Activated T-cell treated with anti-CD3 and anti-CD28 coated beads for 1 hour (primary cell): Measurements from ENCODE around the gene SHCBP1L.

Experiments
- DNase-seq: peaks from one replicate; pipeline ENCODE4 v3.0.0-alpha.2; 2020; ENCODE audit warnings: low read depth

SHCBP1L gene

DNA sequence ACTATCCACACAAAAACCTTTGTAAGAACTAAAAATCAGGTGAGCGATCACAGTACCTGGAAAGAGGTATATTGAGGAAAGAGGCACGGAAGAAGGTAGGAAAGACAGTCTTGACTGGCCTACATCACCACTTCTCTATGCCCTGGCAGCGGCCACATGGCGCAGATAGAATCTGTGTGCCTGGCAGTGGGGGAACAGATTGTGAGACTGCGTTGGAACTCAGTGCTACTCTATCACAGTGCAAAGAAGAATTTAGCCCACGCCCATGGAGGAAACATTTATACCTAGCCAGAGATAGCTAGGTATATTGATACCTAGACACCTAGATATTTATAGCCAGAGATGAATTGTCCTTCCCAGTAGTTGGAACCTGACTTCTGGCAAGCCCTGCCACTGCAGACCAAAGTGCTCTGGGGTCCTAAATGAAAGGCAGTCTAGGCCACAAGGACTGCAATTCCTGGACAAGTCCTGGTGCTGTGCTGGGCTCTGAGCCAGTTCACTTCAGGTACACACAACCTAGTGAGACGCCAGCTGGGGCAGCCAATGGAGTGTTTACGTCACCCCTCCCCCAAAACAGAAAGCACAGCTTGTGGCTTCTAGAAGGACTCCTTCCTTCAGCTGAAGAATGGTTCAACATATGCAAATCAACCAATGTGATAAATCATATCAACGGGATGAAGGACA is 61.9 kb downstream of the SHCBP1L start:
- no peak for DNase-seq

DNA sequence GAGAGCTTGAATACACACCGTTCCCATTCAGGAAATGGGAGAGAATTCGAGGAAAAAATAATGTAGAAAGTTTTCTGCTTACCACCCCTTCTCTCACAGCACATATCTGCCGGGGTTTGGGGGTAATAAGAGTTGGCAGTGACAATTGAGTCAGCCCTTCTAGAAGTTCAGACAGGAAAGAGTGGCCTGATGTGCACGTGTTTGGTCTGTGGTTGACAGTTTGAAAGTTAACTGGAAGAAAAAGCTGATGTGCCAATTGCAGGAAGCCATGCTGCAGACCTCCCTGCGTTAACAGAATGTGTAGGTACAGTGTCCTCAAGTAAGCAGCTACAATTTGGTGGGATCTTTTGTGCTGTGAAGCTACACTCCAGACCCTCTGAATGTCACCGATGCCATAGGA is 63.0 kb downstream of the SHCBP1L start:
- no peak for DNase-seq

DNA sequence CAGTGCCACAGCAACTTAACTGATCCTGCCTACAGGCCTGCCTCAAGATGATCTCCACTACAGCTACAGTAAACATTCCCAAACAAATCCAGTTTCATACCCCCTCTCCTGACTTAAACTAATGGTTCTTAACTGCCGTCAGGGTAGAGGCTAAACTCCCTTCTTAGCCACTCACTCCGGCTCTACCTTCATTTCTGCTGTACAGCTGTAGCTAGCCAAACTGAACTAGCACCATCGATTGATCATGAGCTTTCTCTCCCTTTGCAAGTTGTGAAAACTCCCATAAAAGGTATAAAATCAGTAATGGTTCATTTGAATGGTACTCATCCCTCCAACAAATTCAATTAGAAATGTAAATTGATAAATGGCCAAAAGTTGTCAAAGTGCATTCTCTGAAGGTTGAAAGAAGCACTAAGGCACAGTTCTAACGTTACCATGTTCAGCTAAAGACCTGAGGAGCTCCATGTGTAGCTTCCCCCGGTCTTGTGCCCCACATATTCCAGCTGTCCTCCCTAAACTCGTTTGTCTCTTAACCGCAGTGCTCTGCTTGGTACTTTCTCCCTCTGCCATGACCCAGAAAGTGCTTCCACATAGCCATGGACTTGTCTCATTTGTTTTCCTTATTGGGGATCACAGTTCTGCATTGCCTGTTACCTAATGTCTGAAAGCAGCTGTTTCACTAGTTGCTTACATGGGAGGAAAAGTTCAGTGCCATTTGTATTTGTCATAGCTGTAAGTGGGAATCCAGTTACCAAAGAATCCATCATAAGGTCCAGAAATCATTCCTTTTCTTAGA is 64.0 kb downstream of the SHCBP1L start:
- DNase-seq: no peak

DNA sequence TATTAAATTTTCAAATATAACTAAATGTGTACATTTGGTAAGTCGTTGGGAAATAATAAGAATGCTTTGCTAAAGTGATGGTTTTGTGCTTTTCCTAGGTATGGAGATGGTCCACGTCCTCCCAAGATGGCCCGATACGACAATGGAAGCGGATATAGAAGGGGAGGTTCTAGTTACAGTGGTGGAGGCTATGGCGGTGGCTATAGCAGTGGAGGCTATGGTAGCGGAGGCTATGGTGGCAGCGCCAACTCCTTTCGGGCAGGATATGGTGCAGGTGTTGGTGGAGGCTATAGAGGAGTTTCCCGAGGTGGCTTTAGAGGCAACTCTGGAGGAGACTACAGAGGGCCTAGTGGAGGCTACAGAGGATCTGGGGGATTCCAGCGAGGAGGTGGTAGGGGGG is 66.0 kb downstream of the SHCBP1L start:
- DNase-seq: no peak

DNA sequence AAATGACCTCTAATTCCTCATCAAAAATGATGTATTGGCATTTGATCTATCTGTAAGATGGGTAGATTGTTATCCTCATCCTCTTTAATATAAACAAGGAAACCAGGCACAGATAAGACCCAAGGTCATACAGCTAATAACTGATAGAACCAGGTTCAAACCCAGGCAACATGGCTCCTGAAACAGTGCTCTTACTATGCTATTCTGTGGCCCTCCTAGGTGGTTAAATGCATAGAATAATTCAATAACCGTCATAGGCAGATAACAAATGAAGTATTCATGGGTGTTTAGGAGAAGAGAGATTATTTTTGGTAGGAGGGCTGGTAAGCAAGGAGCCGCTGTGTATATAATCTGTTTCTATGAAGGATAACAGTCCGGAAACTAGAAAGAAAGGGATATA is 67.4 kb downstream of the SHCBP1L start:
- DNase-seq: no peak

DNA sequence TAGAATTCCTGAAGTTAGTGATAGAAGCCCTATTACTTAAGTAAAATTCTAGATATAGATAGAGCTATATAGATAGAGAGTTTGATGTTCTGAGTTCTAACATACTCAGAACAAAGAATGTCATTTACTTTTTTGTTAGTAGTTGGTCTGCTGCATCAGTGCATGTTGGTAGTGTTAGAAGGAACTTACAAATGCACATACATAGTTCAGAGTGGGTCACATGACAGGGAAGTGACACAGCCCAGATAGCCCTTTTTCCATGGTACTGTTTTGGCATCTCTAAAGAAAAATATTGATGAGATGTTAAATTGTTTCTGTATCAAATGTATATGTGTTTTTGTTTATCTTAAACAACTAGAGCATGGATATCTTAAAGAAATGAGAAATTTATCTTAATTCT is 68.1 kb downstream of the SHCBP1L start:
- DNase-seq: no peak

DNA sequence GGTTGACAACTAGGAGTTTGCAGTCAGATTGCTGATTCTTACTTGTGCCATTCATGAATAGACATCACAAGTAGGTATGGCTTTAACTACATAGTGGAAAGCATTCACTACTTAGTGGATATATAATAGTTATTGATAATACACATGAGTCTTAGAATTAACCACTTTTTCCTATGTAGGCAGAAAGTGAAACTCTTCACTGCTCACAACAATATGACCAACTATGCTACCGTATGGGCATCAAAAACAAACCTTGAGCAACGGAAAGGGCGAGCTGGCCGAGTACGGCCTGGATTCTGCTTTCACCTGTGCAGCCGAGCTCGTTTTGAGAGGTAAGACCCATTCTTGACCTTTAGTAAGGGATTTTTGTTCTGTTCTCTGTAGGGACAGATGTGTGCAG is 75.1 kb downstream of the SHCBP1L start:
- DNase-seq: no peak

DNA sequence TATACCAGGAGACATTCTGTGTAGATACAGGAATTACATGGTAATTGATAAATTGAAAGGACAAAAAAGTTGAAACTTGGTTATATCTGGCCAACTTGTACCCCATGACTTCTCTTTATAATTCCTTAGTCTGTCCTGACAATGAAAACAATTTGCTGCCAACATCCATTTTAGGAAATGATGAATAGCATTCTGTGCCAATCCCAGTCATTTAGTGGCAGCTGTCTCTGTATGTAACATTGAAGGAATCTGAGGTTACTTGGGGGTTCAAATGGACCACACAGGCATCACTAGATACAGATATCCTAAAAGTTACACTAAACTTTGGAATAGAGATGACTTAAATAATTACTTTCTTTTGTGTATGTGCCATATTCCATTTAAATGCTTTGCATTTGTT is 75.6 kb downstream of the SHCBP1L start:
- DNase-seq: no peak

DNA sequence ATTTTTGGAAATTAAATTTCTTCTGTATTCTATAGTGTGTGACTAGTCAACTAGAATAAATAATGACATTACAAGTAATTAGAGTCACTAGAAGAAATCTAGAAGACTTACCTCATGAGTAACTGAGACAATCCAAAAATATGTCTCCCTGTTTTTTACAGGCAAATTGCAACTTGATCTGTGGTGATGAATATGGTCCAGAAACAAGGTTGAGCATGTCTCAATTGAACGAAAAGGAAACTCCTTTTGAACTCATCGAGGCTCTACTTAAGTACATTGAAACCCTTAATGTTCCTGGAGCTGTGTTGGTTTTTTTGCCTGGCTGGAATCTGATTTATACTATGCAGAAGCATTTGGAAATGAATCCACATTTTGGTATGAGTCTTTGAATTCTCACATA is 77.1 kb downstream of the SHCBP1L start:
- no peak for DNase-seq

DNA sequence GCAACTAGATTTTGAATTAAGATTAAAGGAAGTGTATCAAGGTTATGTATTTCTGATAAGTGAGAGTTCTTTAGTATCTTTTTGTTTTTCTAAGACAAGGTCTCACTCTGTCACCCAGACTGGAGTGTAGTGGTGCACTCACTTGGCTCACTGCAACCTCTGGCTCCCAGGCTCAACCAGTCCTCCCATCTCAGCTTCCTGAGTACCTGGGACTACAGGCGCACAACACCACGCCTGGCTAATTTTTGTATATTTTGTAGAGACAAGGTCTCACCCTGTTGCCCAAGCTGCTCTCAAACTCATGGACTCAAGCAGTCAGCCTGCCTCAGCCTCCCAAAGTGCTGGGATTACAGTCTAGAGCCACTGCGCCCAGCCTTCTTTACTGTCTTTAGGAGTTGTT is 80.1 kb downstream of the SHCBP1L start:
- no peak for DNase-seq

DNA sequence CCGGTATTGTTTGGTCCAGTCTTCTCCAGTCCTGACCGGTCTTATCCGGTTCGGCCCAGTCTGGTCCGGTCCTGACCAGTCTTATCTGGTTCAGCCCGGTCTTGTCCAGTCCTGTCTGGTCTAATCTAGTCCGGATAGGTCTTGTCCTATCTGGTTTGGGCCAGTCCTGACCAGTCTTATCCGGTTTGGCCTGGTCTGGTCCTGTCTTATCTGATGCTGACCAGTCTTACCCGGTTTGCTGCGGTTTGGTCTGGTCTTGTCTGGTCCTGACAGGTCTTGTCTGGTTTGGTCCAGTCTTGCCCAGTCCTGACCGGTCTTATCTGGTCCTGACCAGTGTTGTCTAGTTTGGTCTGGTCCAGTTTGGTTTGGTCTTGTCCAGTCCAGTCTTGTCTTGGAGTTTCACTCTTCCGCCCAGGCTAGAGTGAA is 83.7 kb downstream of the SHCBP1L start:
- no peak for DNase-seq

DNA sequence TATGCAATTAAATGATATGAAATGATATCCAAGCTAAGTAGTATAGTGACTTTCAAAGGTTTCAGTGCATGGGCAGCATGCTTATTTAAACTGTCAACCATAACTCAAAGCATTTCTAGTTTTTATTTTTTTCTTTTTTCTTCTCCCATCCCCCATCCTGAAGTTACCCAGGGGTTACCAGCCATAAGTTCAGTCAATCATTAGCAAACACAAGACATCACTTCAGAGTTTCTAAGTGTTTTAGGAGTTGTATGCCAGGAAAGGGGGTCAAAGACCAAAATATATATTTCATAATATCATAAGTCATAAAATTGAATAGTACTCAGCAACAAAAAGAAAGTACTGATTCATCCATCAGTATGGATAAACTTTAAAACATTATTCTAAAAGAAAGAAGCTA is 85.1 kb downstream of the SHCBP1L start:
- no peak for DNase-seq

DNA sequence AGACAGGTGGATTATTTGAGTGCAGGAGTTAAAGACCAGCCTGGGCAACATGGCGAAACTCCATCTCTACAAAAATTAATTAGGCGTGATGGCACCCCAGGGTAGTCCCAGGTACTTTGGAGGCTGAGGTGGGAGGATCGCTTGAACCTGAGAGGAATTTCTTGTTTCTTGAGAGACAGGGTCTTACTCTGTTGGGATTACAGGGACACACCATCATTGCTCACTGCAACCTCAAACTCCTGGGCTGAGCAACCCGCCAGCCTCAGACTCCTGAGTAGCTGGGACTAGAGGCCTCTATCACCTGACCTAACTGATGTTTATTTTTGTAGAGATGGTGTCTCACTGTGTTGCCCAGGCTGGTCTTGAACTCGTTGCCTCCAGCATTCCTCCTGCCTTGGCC is 89.0 kb downstream of the SHCBP1L start:
- no peak for DNase-seq

DNA sequence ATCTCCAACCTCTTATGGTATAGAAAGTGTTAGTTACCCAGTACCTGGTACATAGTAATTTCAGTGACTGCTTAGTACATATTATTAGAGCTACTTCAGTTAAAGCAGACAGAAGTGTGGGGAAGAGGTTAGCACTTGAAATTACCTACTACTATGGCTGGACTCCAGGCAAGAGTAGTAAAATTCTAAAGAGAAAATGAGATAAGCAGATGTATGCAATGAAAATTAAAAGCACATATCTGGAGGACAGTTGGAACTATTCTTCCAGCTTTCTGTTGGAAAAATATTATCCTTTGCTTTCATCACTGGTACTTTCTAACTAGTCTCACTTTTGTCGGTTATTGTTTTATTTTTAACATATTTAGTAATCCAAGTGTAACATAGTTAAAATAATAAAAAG is 90.1 kb downstream of the SHCBP1L start:
- DNase-seq: no peak

DNA sequence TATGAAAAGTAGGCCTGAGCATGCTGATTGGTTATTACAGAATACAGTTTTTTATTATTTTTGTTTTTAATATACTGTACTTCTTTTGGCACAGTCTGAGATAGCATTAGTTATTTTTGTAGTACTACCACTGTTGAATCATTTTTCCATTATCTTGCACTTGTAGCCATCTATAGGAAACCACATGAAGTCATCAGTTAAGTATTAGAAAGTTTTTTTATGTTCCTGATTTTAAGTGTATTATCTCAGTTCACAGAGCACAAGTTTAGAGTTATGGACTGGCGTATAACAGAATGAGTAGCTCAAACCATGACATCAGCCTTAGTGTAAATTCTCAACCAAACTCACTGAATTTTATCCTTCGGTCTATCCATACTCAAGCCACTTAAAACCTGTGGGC is 91.0 kb downstream of the SHCBP1L start:
- no peak for DNase-seq

DNA sequence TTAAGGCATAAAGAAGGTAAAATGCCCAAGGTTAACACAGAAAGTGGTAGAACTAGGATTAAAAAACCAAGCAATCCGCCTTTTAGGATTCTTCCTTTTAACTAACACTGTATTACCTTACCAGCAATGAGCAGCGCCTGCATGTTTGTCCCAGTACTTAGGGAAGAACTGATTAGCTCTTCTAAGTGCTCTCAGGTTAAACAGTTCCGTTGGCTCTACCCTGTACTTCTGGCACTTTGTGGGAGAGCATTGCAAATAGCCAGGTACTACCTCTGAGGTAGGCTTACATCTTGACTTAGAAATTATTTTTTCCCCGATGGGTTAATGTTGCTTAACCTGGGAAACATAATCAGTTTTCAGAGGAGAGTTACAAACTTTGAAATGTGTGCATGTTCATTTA is 92.3 kb downstream of the SHCBP1L start:
- DNase-seq: no peak

DNA sequence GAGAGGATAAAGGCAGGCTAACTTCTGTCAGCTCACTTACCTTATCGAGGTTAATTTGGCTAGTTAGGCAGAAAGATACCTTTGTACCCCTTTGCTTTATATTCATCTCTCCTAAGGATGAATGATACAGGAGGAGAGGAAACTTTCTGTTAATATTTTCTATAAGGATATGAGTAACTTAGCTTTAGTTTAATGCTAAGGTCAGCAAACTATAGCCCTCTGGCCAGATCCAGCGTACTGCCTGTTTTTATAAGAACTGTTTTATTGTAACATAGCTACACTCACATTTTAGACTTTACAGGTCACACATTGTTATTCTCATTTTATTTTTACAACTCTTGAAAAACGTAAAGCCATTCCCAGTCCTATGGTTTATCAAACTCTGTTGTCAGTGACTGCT is 95.8 kb downstream of the SHCBP1L start:
- no peak for DNase-seq

DNA sequence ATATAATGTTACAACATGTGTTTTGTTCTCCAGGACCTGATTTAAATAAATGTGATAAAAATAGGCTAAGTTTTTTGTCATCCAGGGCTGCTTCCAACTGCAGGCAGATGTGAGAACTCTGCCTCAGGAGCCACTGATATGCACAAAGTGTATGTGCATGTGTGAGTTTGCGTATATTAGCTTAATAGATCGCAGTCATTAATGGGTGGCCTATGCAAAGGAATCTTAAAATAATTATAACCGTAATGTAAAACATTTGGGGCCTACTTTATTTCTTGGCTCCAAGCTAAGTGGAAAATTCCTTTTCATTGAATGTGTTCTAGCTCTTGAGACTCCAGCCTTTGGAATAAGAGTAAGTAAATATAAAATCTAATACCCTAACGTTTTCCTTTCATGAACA is 97.1 kb downstream of the SHCBP1L start:
- DNase-seq: no peak

DNA sequence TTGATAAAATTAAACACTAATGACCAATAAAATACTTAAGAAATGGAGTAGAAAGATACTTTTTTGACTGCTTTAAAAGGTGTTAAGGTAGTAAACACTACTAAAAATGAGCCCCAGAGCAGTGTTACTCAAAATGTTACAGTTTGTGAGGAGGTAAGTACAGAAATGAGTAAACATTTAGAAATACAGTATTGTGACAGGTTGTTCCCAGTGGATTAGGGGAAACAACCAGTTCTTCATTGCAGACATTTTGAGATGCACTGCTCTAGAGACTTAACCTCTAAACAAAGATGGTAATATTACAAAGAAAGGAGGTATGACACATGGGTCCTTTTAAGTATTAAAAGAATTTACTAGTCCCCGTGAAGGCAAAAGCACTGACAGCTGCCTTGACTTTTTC is 101.1 kb downstream of the SHCBP1L start:
- DNase-seq: no peak

DNA sequence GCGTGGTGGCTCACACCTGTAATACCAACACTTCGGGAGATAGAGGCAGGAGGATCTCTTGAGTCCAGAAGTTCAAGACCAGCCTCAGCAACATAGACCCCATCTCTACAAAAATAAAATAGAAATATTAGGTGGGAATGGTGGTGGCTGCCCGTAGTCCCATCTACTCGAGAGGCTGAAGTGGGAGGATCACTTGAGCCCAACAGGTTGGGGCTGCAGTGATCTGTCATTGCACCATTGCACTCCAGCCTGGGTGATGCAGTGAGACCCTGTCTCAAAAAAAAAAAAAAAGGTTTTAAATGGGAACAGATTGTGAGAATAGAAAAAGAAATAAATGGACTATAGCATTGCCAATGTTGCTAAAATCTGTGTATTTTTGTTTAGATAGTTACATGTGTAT is 102.6 kb downstream of the SHCBP1L start:
- DNase-seq: no peak
